Esophagus (tissue), 2 donors: Measurements from ENCODE around the gene CTRB2. TPM values are rescaled to one million over a fixed set of nuclear protein-coding genes. Genes with fewer than 3 reads are reported as not detected.
"Not testable (repeated sequence)": the region's sequence is repeated elsewhere in the genome, so short reads cannot be mapped to it uniquely, and the experiment has no call there.

ENCODE experiments used
- H3K27ac ChIP-seq, 2 donors: one replicate each; pipeline ENCODE4 v1.5.1; 2013; ENCODE audit warnings: low read depth in 2 of 2, mild to moderate bottlenecking in 2 of 2, inconsistent platforms in 1 of 2, low read length in 1 of 2, moderate library complexity in 1 of 2
- H3K27me3 ChIP-seq, 2 donors: one replicate each; pipeline ENCODE4 v1.6.1; 2013; ENCODE audit warnings: low read length in 2 of 2, control low read depth in 1 of 2, mild to moderate bottlenecking in 1 of 2; ENCODE audit not compliant: insufficient read depth in 2 of 2, control insufficient read depth in 1 of 2
- H3K36me3 ChIP-seq, 2 donors: one replicate each; pipeline ENCODE4 v1.6.1; 2013; ENCODE audit warnings: low read length in 1 of 2; ENCODE audit not compliant: control insufficient read depth in 2 of 2, insufficient read depth in 2 of 2
- H3K4me1 ChIP-seq, 2 donors: one replicate each; pipeline ENCODE4 v1.6.1; 2013; ENCODE audit warnings: low read length in 1 of 2; ENCODE audit not compliant: control insufficient read depth in 2 of 2, insufficient read depth in 2 of 2
- H3K4me3 ChIP-seq, 2 donors: one replicate each; pipeline ENCODE4 v1.5.1; 2013; ENCODE audit warnings: low read length in 2 of 2, mild to moderate bottlenecking in 2 of 2, low read depth in 1 of 2, moderate library complexity in 1 of 2
- H3K9me3 ChIP-seq, 2 donors: one replicate each; pipeline ENCODE4 v1.6.1; 2013; ENCODE audit warnings: mild to moderate bottlenecking in 2 of 2, low read depth in 1 of 2, low read length in 1 of 2, moderate library complexity in 1 of 2; ENCODE audit not compliant: control insufficient read depth in 2 of 2, insufficient read depth in 1 of 2
- WGBS, 2 donors: extraction: QIAGEN DNeasy Blood & Tissue Kit; methylation state at CpG; one replicate each; pipeline ENCODE4 v1.1.7; 2013; 5-methylcytosine and 5-hydroxymethylcytosine counted together
- polyA plus RNA-seq, 2 donors: library from polyadenylated mRNA; stranded (reverse); fragments of 200-250 nt; gene quantifications; one replicate each; pipeline ENCODE4 v1.2.3, GENCODE V29; 2013
- donor health status: healthy with polysubstance abuse.
- donor health status: Bipolar disorder and iron deficiency.

The CTRB2 gene
- polyA plus RNA-seq, 2 donors: 0.35 to 1.7 TPM

GRCh38 chr16:75228143-75228976, 21.4 kb upstream of the CTRB2 start:
- Histone ChIP-seq H3K4me1 (no peaks in the 10 kb centered on the region), H3K9me3 (no peaks in the 10 kb centered on the region), H3K4me3 (no peak overlapping the region), H3K27ac (no peak overlapping the region), H3K27me3 (no peaks in the 10 kb centered on the region), H3K36me3 (peaks cover 0 to 23% of the 10 kb centered on the region in 2 donors)
- WGBS, 2 donors: 81 to 88% methylated on average over 17 of the region's 17 CpGs

GRCh38 chr16:75227361-75228142, 20.6 kb upstream of the CTRB2 start:
- Histone ChIP-seq H3K36me3 (peaks cover 0 to 20% of the 10 kb centered on the region in 2 donors), H3K9me3 (no peaks in the 10 kb centered on the region), H3K4me1 (no peaks in the 10 kb centered on the region), H3K4me3 (no peak overlapping the region), H3K27me3 (no peaks in the 10 kb centered on the region), H3K27ac (no peak overlapping the region)
- 68 to 80% methylated on average over 18 of the region's 18 CpGs for WGBS, 2 donors

GRCh38 chr16:75226550-75227360, 19.8 kb upstream of the CTRB2 start:
- H3K9me3 ChIP-seq: no peaks in the 10 kb centered on the region
- H3K27me3 ChIP-seq: no peaks in the 10 kb centered on the region
- peaks cover 0 to 18% of the 10 kb centered on the region in 2 donors for H3K36me3 ChIP-seq
- no peak overlapping the region for H3K27ac ChIP-seq
- H3K4me3 ChIP-seq: no peak overlapping the region
- no peaks in the 10 kb centered on the region for H3K4me1 ChIP-seq
- 57 to 68% methylated on average over 22 of the region's 22 CpGs for WGBS, 2 donors

GRCh38 chr16:75225678-75226515, 18.9 kb upstream of the CTRB2 start:
- WGBS, 2 donors: 63 to 68% methylated on average over 26 of the region's 26 CpGs

GRCh38 chr16:75225092-75225491, 18.1 kb upstream of the CTRB2 start:
- H3K27ac ChIP-seq: no peak overlapping the region
- 45 to 54% methylated on average over 12 of the region's 12 CpGs for WGBS, 2 donors
- no peaks in the 10 kb centered on the region for H3K27me3 ChIP-seq
- no peak overlapping the region for H3K4me3 ChIP-seq
- no peaks in the 10 kb centered on the region for H3K4me1 ChIP-seq
- peaks cover 0 to 18% of the 10 kb centered on the region in 2 donors for H3K36me3 ChIP-seq
- H3K9me3 ChIP-seq: no peaks in the 10 kb centered on the region

More at GRCh38 chr16:75225678-75226515, 18.9 kb upstream of the CTRB2 start:
- no peaks in the 10 kb centered on the region for H3K27me3 ChIP-seq
- H3K27ac ChIP-seq: no peak overlapping the region
- no peaks in the 10 kb centered on the region for H3K4me1 ChIP-seq
- peaks cover 0 to 18% of the 10 kb centered on the region in 2 donors for H3K36me3 ChIP-seq
- H3K4me3 ChIP-seq: no peak overlapping the region
- H3K9me3 ChIP-seq: no peaks in the 10 kb centered on the region

- Histone ChIP-seq H3K36me3 (peaks cover 0 to 12% of the 10 kb centered on the region in 2 donors), H3K27me3 (no peaks in the 10 kb centered on the region), H3K27ac (no peak overlapping the region), H3K4me1 (no peaks in the 10 kb centered on the region), H3K9me3 (no peaks in the 10 kb centered on the region), H3K4me3 (no peak overlapping the region)
- 62 to 68% methylated on average over 20 of the region's 20 CpGs for WGBS, 2 donors
Measured at GRCh38 chr16:75224306-75225082, 17.5 kb upstream of the CTRB2 start.

- not testable (repeated sequence) for H3K4me3 ChIP-seq, H3K27me3 ChIP-seq, H3K36me3 ChIP-seq, H3K27ac ChIP-seq, H3K9me3 ChIP-seq, H3K4me1 ChIP-seq
- 77 to 84% methylated on average over 8 to 11 of the region's 20 CpGs for WGBS, 2 donors
Measured at GRCh38 chr16:75223129-75223528, 16.2 kb upstream of the CTRB2 start.

- 63 to 78% methylated on average over 15 to 16 of the region's 16 CpGs for WGBS, 2 donors
- H3K9me3 ChIP-seq: no peaks in the 10 kb centered on the region
- no peaks in the 10 kb centered on the region for H3K36me3 ChIP-seq
- H3K4me3 ChIP-seq: no peak overlapping the region
- H3K27me3 ChIP-seq: no peaks in the 10 kb centered on the region
- no peak overlapping the region for H3K27ac ChIP-seq
- H3K4me1 ChIP-seq: no peaks in the 10 kb centered on the region
Measured at GRCh38 chr16:75222271-75222783, 15.4 kb upstream of the CTRB2 start.
